ENCODE results near the gene PGLYRP1.

Gene PGLYRP1

GRCh38 chr19:46022431-46023310, at the start of gene PGLYRP1:
Gene PGLYRP1, minus strand, starts transcription at chr19:46023053. Its CDS starts 32 bp downstream, at chr19:46023021.
- DNase-seq (ENCODE audit: low read depth in 2 of 2) = no peak

GRCh38 chr19:46069806-46070341, 47.0 kb upstream of the PGLYRP1 start:
- DNase-seq (ENCODE audit: low read depth in 2 of 2) = no peak

GRCh38 chr19:46068345-46069258, 45.7 kb upstream of the PGLYRP1 start:
- DNase-seq (ENCODE audit: low read depth in 2 of 2) = no peak

- no peak for DNase-seq (ENCODE audit: low read depth in 2 of 2)
Observed at GRCh38 chr19:46067691-46068090, 44.8 kb upstream of the PGLYRP1 start.

- DNase-seq (ENCODE audit: low read depth in 2 of 2) = no peak
Observed at GRCh38 chr19:46066471-46066870, 43.6 kb upstream of the PGLYRP1 start.

GRCh38 chr19:46065486-46066071, 42.7 kb upstream of the PGLYRP1 start:
- no peak for DNase-seq (ENCODE audit: low read depth in 2 of 2)

- no peak for DNase-seq (ENCODE audit: low read depth in 2 of 2)
Observed at GRCh38 chr19:46063201-46063600, 40.3 kb upstream of the PGLYRP1 start.

GRCh38 chr19:46060012-46060411, 37.2 kb upstream of the PGLYRP1 start:
- no peak for DNase-seq (ENCODE audit: low read depth in 2 of 2)

GRCh38 chr19:46058778-46059177, 35.9 kb upstream of the PGLYRP1 start:
- DNase-seq (ENCODE audit: low read depth in 2 of 2) = no peak

GRCh38 chr19:46056536-46056935, 33.7 kb upstream of the PGLYRP1 start:
- no peak for DNase-seq (ENCODE audit: low read depth in 2 of 2)

- no peak for DNase-seq (ENCODE audit: low read depth in 2 of 2)
Observed at GRCh38 chr19:46052896-46053295, 30.0 kb upstream of the PGLYRP1 start.

- no peak for DNase-seq (ENCODE audit: low read depth in 2 of 2)
Observed at GRCh38 chr19:46049597-46049996, 26.7 kb upstream of the PGLYRP1 start.

GRCh38 chr19:46043519-46043918, 20.7 kb upstream of the PGLYRP1 start:
- no peak for DNase-seq (ENCODE audit: low read depth in 2 of 2)

GRCh38 chr19:46042252-46042883, 19.5 kb upstream of the PGLYRP1 start:
- DNase-seq (ENCODE audit: low read depth in 2 of 2) = no peak

- DNase-seq (ENCODE audit: low read depth in 2 of 2) = no peak
Observed at GRCh38 chr19:46040952-46041500, 18.2 kb upstream of the PGLYRP1 start, which contains the start of gene IGFL4. Gene IGFL4, minus strand, starts transcription at chr19:46041002. Its CDS starts 40 bp downstream, at chr19:46040962.

- no peak for DNase-seq (ENCODE audit: low read depth in 2 of 2)
Observed at GRCh38 chr19:46040125-46040524, 17.3 kb upstream of the PGLYRP1 start.

GRCh38 chr19:46036744-46037128, 13.9 kb upstream of the PGLYRP1 start:
- DNase-seq (ENCODE audit: low read depth in 2 of 2) = no peak

GRCh38 chr19:46035986-46036743, 13.3 kb upstream of the PGLYRP1 start:
- DNase-seq (ENCODE audit: low read depth in 2 of 2) = no peak

- no peak for DNase-seq (ENCODE audit: low read depth in 2 of 2)
Observed at GRCh38 chr19:46035546-46035945, 12.7 kb upstream of the PGLYRP1 start.

- no peak for DNase-seq (ENCODE audit: low read depth in 2 of 2)
Observed at GRCh38 chr19:46033401-46033800, 10.5 kb upstream of the PGLYRP1 start.

Measured in stimulated activated CD4-positive, alpha-beta T cell treated with anti-CD3 and anti-CD28 coated beads, Interleukin-15, amount 100 ng/mL, for 48 hours (primary cell).